Smooth muscle cell (in vitro differentiated cells): ENCODE results near the gene MAGEB17. TPM values are rescaled to one million over a fixed set of nuclear protein-coding genes. Genes with fewer than 3 reads are reported as not detected.

Experiments used
- DNase-seq: peaks from one replicate; lab custom pipeline; 2025; ENCODE audit not compliant: unreplicated experiment; lab: John Stamatoyannopoulos, UW
- H2AFZ ChIP-seq: fragments of 200-600 bp; sonication (generic); 2 replicates; pipeline ENCODE4 v1.6.0; 2016; ENCODE audit warnings: antibody characterized with exemption, low read depth, mild to moderate bottlenecking
- H3F3A ChIP-seq: fragments of 200-600 bp; sonication (generic); 2 replicates; pipeline ENCODE4 v1.6.0; 2017; ENCODE audit warnings: antibody characterized with exemption, low read depth
- H3K27ac ChIP-seq: fragments of 200-600 bp; sonication (generic); 2 replicates; pipeline ENCODE4 v1.5.1; 2016; ENCODE audit warnings: low read depth, mild to moderate bottlenecking
- H3K27me3 ChIP-seq: fragments of 200-600 bp; sonication (generic); 2 replicates; pipeline ENCODE4 v1.6.1; 2016; ENCODE audit warnings: low read depth, mild to moderate bottlenecking
- H3K36me3 ChIP-seq: fragments of 200-600 bp; sonication (generic); 2 replicates; pipeline ENCODE4 v1.5.1; 2016; ENCODE audit warnings: low read depth
- H3K4me1 ChIP-seq: fragments of 200-600 bp; sonication (generic); 2 replicates; pipeline ENCODE4 v1.5.1; 2016; ENCODE audit warnings: low read depth
- H3K4me2 ChIP-seq: fragments of 200-600 bp; sonication (generic); 2 replicates; pipeline ENCODE4 v1.6.0; 2016; ENCODE audit warnings: mild to moderate bottlenecking
- H3K4me3 ChIP-seq: fragments of 200-600 bp; sonication (generic); 2 replicates; pipeline ENCODE4 v1.5.1; 2016; ENCODE audit warnings: mild to moderate bottlenecking
- H3K79me2 ChIP-seq: fragments of 200-600 bp; sonication (generic); 2 replicates; pipeline ENCODE4 v1.6.0; 2016; ENCODE audit warnings: low read depth, mild to moderate bottlenecking
- H3K9ac ChIP-seq: fragments of 200-600 bp; sonication (generic); 2 replicates; pipeline ENCODE4 v1.6.0; 2016; ENCODE audit warnings: low read depth
- H3K9me3 ChIP-seq: fragments of 200-600 bp; sonication (generic); replicated peaks from 2 replicates; pipeline ENCODE4 v1.5.1; 2016; ENCODE audit warnings: low read depth
- H4K20me1 ChIP-seq: fragments of 200-600 bp; sonication (generic); 2 replicates; pipeline ENCODE4 v1.6.0; 2016; ENCODE audit warnings: low read depth
- WGBS: methylation state at CpG from one replicate; pipeline ENCODE4 v1.1.7; 2016; ENCODE audit warnings: low lambda C conversion rate; 5-methylcytosine and 5-hydroxymethylcytosine counted together
- polyA plus RNA-seq: library from polyadenylated mRNA; unstranded; fragments of >200 nt; fragmentation: Nextera tagmentation; extraction: Ambion mirVana; gene quantifications from 2 replicates; pipeline ENCODE4 v1.2.1, GENCODE V29; 2016
- total RNA-seq: library from RNA; depleted of rRNA; stranded (reverse); fragments of >200 nt; gene quantifications from 2 replicates; pipeline ENCODE4 v1.2.3, GENCODE V29; 2014
- TF ChIP-seq, protein P1 (sequence below): fragments of 200-600 bp; sonication (generic); IDR thresholded peaks from 2 replicates; pipeline ENCODE4 v1.5.1; 2017; ENCODE audit warnings: borderline replicate concordance, mild to moderate bottlenecking, antibody characterized with exemption; ENCODE audit not compliant: insufficient read depth, poor library complexity, severe bottlenecking

Gene MAGEB17
- total and polyA plus RNA-seq, 2 experiments from 2014 or later = 0.32 TPM; not detected in 1

DNA sequence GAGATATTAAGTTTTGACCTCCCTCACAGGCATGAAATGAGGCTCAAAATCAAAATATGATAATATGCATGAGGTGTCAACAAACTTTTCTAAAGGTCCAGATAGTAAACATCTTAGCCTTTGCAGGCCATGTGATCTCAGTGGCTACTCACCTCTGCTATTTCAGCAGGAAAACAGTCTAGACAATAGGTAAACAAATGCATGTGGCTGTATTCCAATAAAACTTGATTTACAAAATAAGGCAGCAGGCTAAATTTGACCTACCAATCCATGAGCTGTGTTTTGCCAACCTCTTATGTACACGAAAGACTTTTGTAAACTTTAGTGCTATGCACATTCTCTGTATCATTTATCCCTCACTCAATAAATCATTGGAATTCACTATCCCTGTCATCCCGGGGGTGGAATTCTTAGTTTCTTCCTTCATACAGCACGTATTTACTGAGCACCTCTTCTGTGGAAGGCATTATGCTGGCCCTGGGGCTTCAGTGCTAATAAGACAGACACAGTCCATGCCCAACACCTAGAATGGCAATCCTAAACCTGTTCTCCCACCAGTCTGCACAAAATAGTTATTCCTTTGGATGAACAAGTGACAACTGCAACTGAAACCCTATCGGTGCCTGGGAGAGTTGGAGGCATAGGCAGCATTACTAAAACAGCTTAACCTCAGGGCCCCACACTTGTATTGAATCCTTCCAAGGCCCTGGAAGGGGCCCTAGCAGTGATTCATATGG lies 19.9 kb downstream of the MAGEB17 start:
- TF ChIP-seq, protein P1, sequence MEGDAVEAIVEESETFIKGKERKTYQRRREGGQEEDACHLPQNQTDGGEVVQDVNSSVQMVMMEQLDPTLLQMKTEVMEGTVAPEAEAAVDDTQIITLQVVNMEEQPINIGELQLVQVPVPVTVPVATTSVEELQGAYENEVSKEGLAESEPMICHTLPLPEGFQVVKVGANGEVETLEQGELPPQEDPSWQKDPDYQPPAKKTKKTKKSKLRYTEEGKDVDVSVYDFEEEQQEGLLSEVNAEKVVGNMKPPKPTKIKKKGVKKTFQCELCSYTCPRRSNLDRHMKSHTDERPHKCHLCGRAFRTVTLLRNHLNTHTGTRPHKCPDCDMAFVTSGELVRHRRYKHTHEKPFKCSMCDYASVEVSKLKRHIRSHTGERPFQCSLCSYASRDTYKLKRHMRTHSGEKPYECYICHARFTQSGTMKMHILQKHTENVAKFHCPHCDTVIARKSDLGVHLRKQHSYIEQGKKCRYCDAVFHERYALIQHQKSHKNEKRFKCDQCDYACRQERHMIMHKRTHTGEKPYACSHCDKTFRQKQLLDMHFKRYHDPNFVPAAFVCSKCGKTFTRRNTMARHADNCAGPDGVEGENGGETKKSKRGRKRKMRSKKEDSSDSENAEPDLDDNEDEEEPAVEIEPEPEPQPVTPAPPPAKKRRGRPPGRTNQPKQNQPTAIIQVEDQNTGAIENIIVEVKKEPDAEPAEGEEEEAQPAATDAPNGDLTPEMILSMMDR = no peak
- Histone ChIP-seq H3K79me2 (no peaks in the 10 kb centered on the region), H3K4me3 (no peak overlapping the region), H3K27ac (peak overlapping the region; percentile 96), H3F3A (no peaks in the 10 kb centered on the region), H2AFZ (peak overlapping the region; percentile 9), H4K20me1 (no peaks in the 10 kb centered on the region), H3K27me3 (no peaks in the 10 kb centered on the region), H3K4me2 (peak overlapping the region; percentile 35), H3K4me1 (peaks cover 10% of the 10 kb centered on the region), H3K9ac (no peak overlapping the region), H3K9me3 (no peaks in the 10 kb centered on the region), H3K36me3 (no peaks in the 10 kb centered on the region)
- DNase-seq = no peak
- WGBS = 22% methylated on average over 4 of the region's 4 CpGs

DNA sequence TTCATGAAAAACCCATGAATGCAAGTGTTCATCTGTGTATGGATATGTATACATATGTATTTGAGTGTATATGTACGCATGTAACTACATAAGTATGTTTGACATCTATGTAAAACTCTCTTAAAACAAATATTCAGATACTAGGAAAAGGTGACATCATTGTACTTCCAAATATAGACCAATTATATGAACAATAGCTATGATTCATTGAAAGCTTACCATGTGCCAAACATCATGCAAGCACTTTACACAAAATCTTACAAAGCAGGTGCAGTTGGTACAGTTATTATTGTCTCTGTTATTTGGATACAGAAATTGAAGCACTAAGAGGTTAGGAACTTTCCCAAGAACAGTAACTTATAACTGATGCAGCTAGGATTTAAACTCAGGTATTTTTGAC lies 21.4 kb downstream of the MAGEB17 start:
- Histone ChIP-seq H3K4me3 (no peak overlapping the region), H3K27me3 (no peaks in the 10 kb centered on the region), H4K20me1 (no peaks in the 10 kb centered on the region), H3K9me3 (no peaks in the 10 kb centered on the region), H3K36me3 (no peaks in the 10 kb centered on the region), H3F3A (no peaks in the 10 kb centered on the region), H3K4me1 (peaks cover 10% of the 10 kb centered on the region), H3K9ac (no peak overlapping the region), H3K27ac (no peak overlapping the region), H2AFZ (no peak overlapping the region), H3K4me2 (no peak overlapping the region), H3K79me2 (no peaks in the 10 kb centered on the region)
- no peak for DNase-seq
- TF ChIP-seq, protein P1 = no peak
- 0% methylated on average over 1 of the region's 1 CpG for WGBS

DNA sequence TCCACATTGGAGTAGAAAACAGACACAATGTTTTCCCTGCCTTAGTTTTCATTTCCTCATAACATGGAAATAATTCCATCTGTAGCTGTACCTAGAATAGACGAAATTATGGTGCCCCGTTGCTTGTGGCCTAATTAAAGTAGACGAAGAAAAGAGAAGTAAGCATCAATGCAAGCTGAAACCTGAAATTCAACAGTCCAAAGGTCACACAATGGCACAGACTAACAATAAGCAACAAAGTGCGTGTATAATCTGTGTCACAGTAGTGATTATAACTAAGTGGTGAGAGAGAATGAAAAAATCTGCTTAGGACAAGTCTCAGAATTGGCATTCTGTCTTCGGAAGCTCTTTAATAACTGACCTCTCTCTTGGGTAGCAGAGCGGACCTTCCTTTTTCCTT lies 24.3 kb downstream of the MAGEB17 start:
- Histone ChIP-seq H3K36me3 (no peaks in the 10 kb centered on the region), H3K9me3 (no peaks in the 10 kb centered on the region), H2AFZ (no peak overlapping the region), H3K27me3 (no peaks in the 10 kb centered on the region), H3K4me1 (peaks cover 6% of the 10 kb centered on the region), H3K79me2 (no peaks in the 10 kb centered on the region), H3F3A (no peaks in the 10 kb centered on the region), H3K4me3 (no peak overlapping the region), H4K20me1 (no peaks in the 10 kb centered on the region), H3K27ac (no peak overlapping the region), H3K4me2 (no peak overlapping the region), H3K9ac (no peak overlapping the region)
- TF ChIP-seq, protein P1 = no peak
- WGBS = 91% methylated on average over 6 of the region's 6 CpGs
- no peak for DNase-seq

DNA sequence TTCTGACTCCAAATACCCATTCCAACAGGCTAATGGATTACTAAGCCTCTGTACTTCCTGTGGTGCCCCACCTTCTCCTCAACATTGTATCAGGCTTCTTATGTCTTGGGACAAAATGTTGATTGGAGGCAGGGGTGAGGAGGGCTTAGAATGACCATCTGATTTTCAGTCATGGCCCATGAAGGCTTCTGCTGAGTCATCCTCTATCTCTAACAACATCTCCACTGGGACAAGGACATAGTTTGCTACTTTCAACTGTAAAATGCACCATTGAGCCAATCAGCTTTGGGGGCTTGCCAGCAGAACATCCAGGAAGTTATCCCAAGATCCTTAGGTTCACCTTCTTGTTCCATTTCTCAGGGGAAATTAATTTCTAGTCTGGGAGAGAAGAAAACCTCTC lies 29.5 kb downstream of the MAGEB17 start:
- no peaks in the 10 kb centered on the region for H4K20me1 ChIP-seq
- no peak for DNase-seq
- H3K79me2 ChIP-seq = no peaks in the 10 kb centered on the region
- H3F3A ChIP-seq = no peaks in the 10 kb centered on the region
- no peaks in the 10 kb centered on the region for H3K4me1 ChIP-seq
- H3K27ac ChIP-seq = no peak overlapping the region
- H3K4me2 ChIP-seq = no peak overlapping the region
- no peaks in the 10 kb centered on the region for H3K27me3 ChIP-seq
- TF ChIP-seq, protein P1 = no peak
- no peaks in the 10 kb centered on the region for H3K9me3 ChIP-seq
- H2AFZ ChIP-seq = no peak overlapping the region
- H3K9ac ChIP-seq = no peak overlapping the region
- no peaks in the 10 kb centered on the region for H3K36me3 ChIP-seq
- no peak overlapping the region for H3K4me3 ChIP-seq
